Measurements from ENCODE around the gene KRTAP10-4.

DNA sequence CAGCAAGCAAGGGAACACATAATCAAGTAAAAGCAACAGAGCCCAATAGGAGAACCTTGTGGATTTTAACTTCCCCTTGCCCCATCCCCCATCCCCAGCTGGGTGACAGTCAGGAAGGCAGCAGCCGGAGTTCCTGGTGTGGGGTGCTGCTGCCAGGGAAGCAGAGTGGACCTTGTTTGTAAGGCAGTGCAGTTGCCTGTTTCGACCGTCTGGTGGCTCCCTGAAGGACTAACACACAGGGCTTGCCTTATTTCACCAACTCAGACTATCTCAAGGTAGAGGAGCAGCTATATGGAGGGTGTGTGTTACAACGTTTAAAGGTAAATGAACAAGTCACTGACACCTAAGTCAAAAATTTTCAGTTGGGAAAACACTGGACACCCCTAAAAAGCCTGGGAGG lies 45.0 kb downstream of the KRTAP10-4 start:
- TF ChIP-seq, protein P1, sequence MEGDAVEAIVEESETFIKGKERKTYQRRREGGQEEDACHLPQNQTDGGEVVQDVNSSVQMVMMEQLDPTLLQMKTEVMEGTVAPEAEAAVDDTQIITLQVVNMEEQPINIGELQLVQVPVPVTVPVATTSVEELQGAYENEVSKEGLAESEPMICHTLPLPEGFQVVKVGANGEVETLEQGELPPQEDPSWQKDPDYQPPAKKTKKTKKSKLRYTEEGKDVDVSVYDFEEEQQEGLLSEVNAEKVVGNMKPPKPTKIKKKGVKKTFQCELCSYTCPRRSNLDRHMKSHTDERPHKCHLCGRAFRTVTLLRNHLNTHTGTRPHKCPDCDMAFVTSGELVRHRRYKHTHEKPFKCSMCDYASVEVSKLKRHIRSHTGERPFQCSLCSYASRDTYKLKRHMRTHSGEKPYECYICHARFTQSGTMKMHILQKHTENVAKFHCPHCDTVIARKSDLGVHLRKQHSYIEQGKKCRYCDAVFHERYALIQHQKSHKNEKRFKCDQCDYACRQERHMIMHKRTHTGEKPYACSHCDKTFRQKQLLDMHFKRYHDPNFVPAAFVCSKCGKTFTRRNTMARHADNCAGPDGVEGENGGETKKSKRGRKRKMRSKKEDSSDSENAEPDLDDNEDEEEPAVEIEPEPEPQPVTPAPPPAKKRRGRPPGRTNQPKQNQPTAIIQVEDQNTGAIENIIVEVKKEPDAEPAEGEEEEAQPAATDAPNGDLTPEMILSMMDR (IDR thresholded peaks at IDR 0.05) = no peak
- TF ChIP-seq POLR2A (IDR thresholded peaks at IDR 0.05) = no peak

Measured in prostate gland (tissue), 2 donors.